Adrenal gland (tissue), 5 donors: Measurements from ENCODE around the gene VSTM2B.

Experiments used
- POLR2A ChIP-seq, 2 donors: fragments of 450-650 bp; IDR thresholded peaks; one replicate each; pipeline ENCODE4 v1.6.1; 2017; ENCODE audit warnings: antibody characterized with exemption in 2 of 2, mild to moderate bottlenecking in 2 of 2, moderate library complexity in 1 of 2
- TF ChIP-seq, protein P1 (sequence below), 6 experiments: fragments of 450-650 bp in 4 of 6; fragments of 200-600 bp in 2 of 6; sonication (generic) in 1 of 6; IDR thresholded peaks; 1 replicate in 5 of 6; 2 replicates in 1 of 6; pipeline versions ENCODE4 v1.5.1 to v1.8.0; 2016 to 2021; ENCODE audit warnings: antibody characterized with exemption in 6 of 6, mild to moderate bottlenecking in 2 of 6, moderate library complexity in 1 of 6
- donor health status: DM: no; HTN: no; CAD: no.

DNA sequence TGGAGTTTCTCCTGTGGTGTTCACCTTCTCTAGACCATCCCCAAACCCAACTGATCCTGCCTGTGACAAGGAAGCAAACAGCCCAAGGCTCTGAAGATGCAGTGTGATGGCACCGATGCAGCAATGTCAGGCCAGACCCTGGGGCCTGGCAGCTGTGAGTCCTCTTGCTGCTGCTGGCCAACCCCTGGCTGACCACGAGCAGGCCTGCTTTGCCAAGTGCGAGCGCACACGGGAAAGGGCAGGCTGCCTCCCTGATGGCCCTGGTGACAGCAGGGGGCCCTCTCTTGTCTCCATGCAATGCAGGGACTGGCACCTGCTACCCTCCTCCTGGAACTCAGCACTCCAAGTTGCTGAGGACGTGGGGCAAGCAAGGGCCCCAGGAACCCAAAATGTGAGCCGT, 5.4 kb upstream of the VSTM2B start:
- TF ChIP-seq, protein P1, sequence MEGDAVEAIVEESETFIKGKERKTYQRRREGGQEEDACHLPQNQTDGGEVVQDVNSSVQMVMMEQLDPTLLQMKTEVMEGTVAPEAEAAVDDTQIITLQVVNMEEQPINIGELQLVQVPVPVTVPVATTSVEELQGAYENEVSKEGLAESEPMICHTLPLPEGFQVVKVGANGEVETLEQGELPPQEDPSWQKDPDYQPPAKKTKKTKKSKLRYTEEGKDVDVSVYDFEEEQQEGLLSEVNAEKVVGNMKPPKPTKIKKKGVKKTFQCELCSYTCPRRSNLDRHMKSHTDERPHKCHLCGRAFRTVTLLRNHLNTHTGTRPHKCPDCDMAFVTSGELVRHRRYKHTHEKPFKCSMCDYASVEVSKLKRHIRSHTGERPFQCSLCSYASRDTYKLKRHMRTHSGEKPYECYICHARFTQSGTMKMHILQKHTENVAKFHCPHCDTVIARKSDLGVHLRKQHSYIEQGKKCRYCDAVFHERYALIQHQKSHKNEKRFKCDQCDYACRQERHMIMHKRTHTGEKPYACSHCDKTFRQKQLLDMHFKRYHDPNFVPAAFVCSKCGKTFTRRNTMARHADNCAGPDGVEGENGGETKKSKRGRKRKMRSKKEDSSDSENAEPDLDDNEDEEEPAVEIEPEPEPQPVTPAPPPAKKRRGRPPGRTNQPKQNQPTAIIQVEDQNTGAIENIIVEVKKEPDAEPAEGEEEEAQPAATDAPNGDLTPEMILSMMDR (IDR thresholded peaks at IDR 0.05), result no peak
- no peak for TF ChIP-seq POLR2A (IDR thresholded peaks at IDR 0.05)
